Cardiac fibroblast (primary cell): ENCODE measurements around the gene TENM4.

ENCODE experiments used
- DNase-seq, 2 donors: peaks; one replicate each; pipeline versions ENCODE4 v3.0.0 to v3.0.0-alpha.2; 2010; ENCODE audit warnings: low read depth in 2 of 2
- H3K4me3 ChIP-seq, 2 donors: replicated peaks in 1 of 2; 1 replicate in 1 of 2; 2 replicates in 1 of 2; pipeline ENCODE4 v1.5.1; 2011; ENCODE audit warnings: low read depth in 2 of 2, low read length in 2 of 2, mild to moderate bottlenecking in 2 of 2, moderate library complexity in 1 of 2
- CTCF ChIP-seq: IDR thresholded peaks from one replicate; pipeline ENCODE4 v1.5.1; 2011; ENCODE audit warnings: low read depth, mild to moderate bottlenecking, low read length, inconsistent platforms

Gene TENM4

GRCh38 chr11:78798663-78799062, 642.2 kb downstream of the TENM4 start:
- peak; percentile 79 for DNase-seq

DNA sequence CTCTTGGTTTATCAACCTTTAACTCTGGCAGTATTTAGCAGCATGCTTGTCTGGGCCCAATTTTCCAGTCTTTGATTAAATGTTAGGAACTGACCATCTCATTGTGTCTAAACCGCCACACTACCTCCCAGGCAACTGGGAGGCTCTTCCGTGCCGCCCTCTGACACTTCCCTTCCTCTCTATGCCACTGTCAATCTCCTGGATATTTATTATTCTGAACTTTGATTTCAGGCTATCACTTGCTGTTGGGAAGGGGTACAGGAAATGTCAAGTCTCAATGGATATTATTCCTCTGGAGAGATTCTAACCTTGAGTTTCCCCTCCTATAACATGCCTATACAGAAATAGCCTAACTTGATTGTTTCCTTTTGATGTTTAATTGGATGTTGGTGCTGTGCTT, 643.3 kb downstream of the TENM4 start:
- H3K4me3 ChIP-seq: no peak overlapping the region
- DNase-seq: no peak
- TF ChIP-seq CTCF: no peak

More at GRCh38 chr11:78798663-78799062, 642.2 kb downstream of the TENM4 start:
- H3K4me3 ChIP-seq: no peak overlapping the region
- peak; percentile 99 for TF ChIP-seq CTCF

- peak; percentile 72 to 96 for DNase-seq
- H3K4me3 ChIP-seq: no peak overlapping the region
- TF ChIP-seq CTCF: no peak
Measured at GRCh38 chr11:78796956-78797355, 643.9 kb downstream of the TENM4 start.

DNA sequence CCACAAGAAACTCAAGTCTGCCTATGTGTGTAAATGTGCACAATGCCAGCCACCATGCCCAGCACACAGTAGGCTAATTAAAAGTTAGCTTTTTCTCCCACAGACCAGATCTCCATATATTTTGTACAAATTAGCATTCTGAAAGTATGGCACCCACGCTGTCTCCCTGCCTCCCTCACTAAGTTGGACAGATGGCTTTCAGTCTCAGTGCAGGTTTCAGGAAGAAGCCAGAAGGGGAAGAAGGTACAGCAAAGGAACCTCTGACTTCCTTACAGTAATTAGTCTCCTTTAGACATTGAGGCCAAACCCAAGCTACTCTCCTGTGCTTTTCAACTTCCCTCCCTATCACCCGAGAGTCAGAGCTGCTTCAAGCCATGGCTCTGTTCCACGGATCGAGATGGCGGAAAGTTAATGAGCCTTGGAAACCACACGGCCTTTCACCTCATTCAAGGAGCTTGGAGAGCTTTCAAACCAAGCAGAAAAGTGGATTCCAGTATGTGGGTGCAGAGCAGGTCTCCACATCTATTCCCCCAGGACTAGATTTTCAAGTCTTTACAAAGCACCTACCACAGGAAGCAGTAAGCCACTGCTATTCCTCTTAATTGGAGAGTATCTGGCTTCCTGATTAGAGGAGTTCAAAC, 645.1 kb downstream of the TENM4 start:
- no peak for DNase-seq

GRCh38 chr11:78791964-78792363, 648.9 kb downstream of the TENM4 start:
- no peak for DNase-seq
- TF ChIP-seq CTCF: no peak
- no peak overlapping the region for H3K4me3 ChIP-seq

More for the DNA sequence above, 645.1 kb downstream of the TENM4 start:
- TF ChIP-seq CTCF: no peak
- H3K4me3 ChIP-seq: no peak overlapping the region

DNA sequence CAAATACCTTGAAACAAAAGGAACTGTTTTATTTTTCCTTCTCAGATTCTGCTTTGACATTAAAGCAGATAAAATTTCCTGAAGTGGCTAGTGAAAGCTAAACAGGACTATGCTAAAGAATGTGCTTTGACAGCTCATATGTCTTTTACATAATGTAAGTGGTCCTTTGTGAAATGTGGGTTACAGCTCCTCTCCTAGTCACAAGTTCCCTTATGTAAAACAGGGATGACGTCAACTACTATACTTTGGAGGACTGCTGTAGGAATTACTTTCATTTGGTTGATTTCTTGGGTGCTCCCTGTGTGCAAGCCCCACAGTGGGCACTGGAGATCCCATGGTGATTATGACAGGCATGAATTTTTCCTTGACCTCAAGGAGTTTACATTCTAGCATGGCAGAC, 649.6 kb downstream of the TENM4 start:
- no peak for TF ChIP-seq CTCF
- DNase-seq: peak; percentile 7 to 48
- no peak overlapping the region for H3K4me3 ChIP-seq

DNA sequence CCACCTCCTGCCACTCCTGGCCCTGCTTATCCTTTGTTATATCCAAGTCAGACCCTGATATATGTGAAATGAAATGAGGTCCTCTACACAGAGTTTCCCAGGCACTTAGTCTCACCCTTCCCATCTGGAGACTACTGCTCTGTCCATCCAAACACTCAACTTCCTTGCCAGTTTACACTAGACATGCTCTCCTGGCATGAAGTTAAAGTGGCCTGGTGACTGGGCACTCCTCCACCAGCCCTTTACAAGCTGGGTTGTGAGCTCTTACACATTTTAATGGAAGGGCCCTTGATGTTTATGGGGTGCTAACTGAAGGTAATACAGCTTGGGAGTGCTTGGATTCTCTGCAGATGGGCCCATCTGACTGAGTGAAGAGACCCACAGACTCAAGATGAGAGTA, 650.0 kb downstream of the TENM4 start:
- H3K4me3 ChIP-seq: no peak overlapping the region
- TF ChIP-seq CTCF: no peak
- no peak for DNase-seq
